ENCODE measurements around the gene KRT78. TPM values are rescaled to one million over a fixed set of nuclear protein-coding genes. Genes with fewer than 3 reads are reported as not detected.

The KRT78 gene
- total and polyA plus RNA-seq, 9 of the 15 experiments (the other 6 are each of a cell fraction or from before 2014, with no cell fraction given) = not detected

DNA sequence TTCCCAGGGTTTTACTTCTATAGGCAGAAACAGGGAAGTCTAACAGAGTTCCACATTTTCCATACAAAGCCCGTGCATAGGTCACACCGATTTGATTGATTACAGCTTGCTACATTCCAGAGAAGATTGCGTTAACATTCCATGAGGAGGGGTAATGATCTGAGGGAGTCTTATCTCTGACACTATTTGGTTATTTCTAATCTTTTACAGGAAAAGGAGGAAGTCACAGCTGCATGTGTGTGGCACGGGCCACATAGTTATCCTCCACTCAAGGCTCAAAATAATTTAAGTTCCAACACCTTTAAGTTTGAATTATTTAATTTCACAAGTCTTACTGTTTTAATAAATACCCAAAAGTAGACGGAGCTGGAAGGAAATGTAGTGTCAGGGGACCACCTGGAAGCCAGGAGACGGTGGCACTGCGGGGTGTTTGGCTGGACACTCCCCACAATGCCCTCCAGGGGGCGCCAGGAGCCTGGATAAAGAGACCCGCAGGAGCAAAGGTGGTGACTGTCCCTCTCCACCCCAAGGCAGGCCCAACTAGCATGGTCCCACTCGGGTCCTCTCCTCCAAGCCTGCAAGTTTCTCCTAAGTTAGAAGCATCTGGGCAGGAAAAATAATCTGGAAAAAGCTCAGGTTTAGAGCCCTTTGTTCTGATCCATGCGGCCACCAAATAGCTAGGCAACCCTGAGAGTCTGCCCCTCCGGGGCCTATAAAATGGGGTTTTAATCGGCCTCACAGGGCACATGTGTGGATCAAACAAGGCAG, 35.9 kb upstream of the KRT78 start (continued):
- TF ChIP-seq, protein P1, sequence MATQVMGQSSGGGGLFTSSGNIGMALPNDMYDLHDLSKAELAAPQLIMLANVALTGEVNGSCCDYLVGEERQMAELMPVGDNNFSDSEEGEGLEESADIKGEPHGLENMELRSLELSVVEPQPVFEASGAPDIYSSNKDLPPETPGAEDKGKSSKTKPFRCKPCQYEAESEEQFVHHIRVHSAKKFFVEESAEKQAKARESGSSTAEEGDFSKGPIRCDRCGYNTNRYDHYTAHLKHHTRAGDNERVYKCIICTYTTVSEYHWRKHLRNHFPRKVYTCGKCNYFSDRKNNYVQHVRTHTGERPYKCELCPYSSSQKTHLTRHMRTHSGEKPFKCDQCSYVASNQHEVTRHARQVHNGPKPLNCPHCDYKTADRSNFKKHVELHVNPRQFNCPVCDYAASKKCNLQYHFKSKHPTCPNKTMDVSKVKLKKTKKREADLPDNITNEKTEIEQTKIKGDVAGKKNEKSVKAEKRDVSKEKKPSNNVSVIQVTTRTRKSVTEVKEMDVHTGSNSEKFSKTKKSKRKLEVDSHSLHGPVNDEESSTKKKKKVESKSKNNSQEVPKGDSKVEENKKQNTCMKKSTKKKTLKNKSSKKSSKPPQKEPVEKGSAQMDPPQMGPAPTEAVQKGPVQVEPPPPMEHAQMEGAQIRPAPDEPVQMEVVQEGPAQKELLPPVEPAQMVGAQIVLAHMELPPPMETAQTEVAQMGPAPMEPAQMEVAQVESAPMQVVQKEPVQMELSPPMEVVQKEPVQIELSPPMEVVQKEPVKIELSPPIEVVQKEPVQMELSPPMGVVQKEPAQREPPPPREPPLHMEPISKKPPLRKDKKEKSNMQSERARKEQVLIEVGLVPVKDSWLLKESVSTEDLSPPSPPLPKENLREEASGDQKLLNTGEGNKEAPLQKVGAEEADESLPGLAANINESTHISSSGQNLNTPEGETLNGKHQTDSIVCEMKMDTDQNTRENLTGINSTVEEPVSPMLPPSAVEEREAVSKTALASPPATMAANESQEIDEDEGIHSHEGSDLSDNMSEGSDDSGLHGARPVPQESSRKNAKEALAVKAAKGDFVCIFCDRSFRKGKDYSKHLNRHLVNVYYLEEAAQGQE (IDR thresholded peaks at IDR 0.05; ENCODE audit: borderline replicate concordance) = peak; percentile 96
- TF ChIP-seq, protein P1 (CRISPR knock-in tag; IDR thresholded peaks at IDR 0.05; ENCODE audit: low read depth) = no peak
- TF ChIP-seq NELFE (IDR thresholded peaks at IDR 0.05; ENCODE audit: insufficient read depth, insufficient read length) (no peak), SRSF1 (IDR thresholded peaks at IDR 0.05; ENCODE audit: low read depth, low read length) (no peak), RCOR1 (IDR thresholded peaks at IDR 0.05; ENCODE audit: borderline replicate concordance in 1 of 2, low read depth in 2 of 2, low read length in 2 of 2) (peak in 1 of 2 experiments; percentile 15; a peak in 1 of 4 replicates), ZNF134 (CRISPR knock-in tag; conservative IDR thresholded peaks at IDR 0.05) (no peak), SAP30 (IDR thresholded peaks at IDR 0.05; ENCODE audit: borderline replicate concordance, insufficient read depth, low read depth, low read length, poor library complexity, severe bottlenecking) (no peak), TOE1 (IDR thresholded peaks at IDR 0.05; ENCODE audit: borderline replicate concordance) (no peak), TOE1 (CRISPR knock-in tag; IDR thresholded peaks at IDR 0.05; ENCODE audit: borderline replicate concordance, low read depth) (no peak)

Data from K562 (cell line).